Aorta (tissue), 5 donors: ENCODE data around the gene PPIL6. TPM values are rescaled to one million over a fixed set of nuclear protein-coding genes. Genes with fewer than 3 reads are reported as not detected.

ENCODE experiments used
- ATAC-seq: fragments of 200-7000 bp; cut with Tn5 transposase; one replicate; pipeline ENCODE4 v1.9.1; 2022; ENCODE audit warnings: moderate library complexity; ENCODE audit not compliant: low FRiP score
- DNase-seq, 2 donors: peaks; one replicate each; pipeline ENCODE4 v3.0.0-alpha.2; 2020
- H3K27ac ChIP-seq, 2 donors: one replicate each; pipeline ENCODE4 v1.5.1; 2013; ENCODE audit warnings: low read length in 2 of 2, mild to moderate bottlenecking in 2 of 2, moderate library complexity in 2 of 2, control low read depth in 1 of 2, inconsistent platforms in 1 of 2, low read depth in 1 of 2
- H3K27me3 ChIP-seq, 2 donors: one replicate each; pipeline ENCODE4 v1.6.1; 2013; ENCODE audit warnings: control low read depth in 1 of 2, low read length in 1 of 2, mild to moderate bottlenecking in 1 of 2, moderate library complexity in 1 of 2; ENCODE audit not compliant: insufficient read depth in 2 of 2, control insufficient read depth in 1 of 2
- H3K36me3 ChIP-seq, 2 donors: one replicate each; pipeline ENCODE4 v1.6.1; 2013; ENCODE audit warnings: control low read depth in 1 of 2, low read length in 1 of 2, mild to moderate bottlenecking in 1 of 2; ENCODE audit not compliant: insufficient read depth in 2 of 2, control insufficient read depth in 1 of 2
- H3K4me1 ChIP-seq, 2 donors: one replicate each; pipeline ENCODE4 v1.6.1; 2013; ENCODE audit warnings: low read length in 2 of 2, control low read depth in 1 of 2, mild to moderate bottlenecking in 1 of 2, moderate library complexity in 1 of 2; ENCODE audit not compliant: insufficient read depth in 2 of 2, control insufficient read depth in 1 of 2
- H3K4me3 ChIP-seq, 2 donors: one replicate each; pipeline ENCODE4 v1.5.1; 2013; ENCODE audit warnings: low read length in 2 of 2, control low read depth in 1 of 2, mild to moderate bottlenecking in 1 of 2
- H3K9me3 ChIP-seq: one replicate; pipeline ENCODE4 v1.6.1; 2013; ENCODE audit warnings: mild to moderate bottlenecking, low read length; ENCODE audit not compliant: control insufficient read depth
- WGBS, 2 donors: extraction: QIAGEN DNeasy Blood & Tissue Kit; methylation state at CpG; one replicate each; pipeline ENCODE4 v1.1.7; 2013; 5-methylcytosine and 5-hydroxymethylcytosine counted together
- intact Hi-C, 2 donors: fragments of 100-400 bp; cut with DNase I; formaldehyde crosslinking; loops; one replicate each; pipeline versions ENCODE4 v1.14.2 to v1.15.0; 2022
- polyA plus RNA-seq, 2 donors: library from polyadenylated mRNA; stranded (reverse); fragments of 200-250 nt; gene quantifications; one replicate each; pipeline ENCODE4 v1.2.3, GENCODE V29; 2013
- total RNA-seq, 2 donors: library from RNA; stranded (reverse); fragmentation: NEBNext Ultra II Directional; extraction: Animal tissue kit (Norgen Biotek cat#: 25700); gene quantifications; one replicate each; pipeline ENCODE4 v1.2.1, GENCODE V29; 2021
- donor health status: healthy with polysubstance abuse.
- donor health status: Bipolar disorder and iron deficiency.
- donor health status: DM: no; HTN: no; CAD: no.
- donor health status: DM: no; HTN: no; CAD: no.
- donor health status: DM: yes; HTN: yes; CAD: no.

PPIL6 gene
- total and polyA plus RNA-seq, 4 donors = 1.0 to 2.7 (median 1.6) TPM

DNA sequence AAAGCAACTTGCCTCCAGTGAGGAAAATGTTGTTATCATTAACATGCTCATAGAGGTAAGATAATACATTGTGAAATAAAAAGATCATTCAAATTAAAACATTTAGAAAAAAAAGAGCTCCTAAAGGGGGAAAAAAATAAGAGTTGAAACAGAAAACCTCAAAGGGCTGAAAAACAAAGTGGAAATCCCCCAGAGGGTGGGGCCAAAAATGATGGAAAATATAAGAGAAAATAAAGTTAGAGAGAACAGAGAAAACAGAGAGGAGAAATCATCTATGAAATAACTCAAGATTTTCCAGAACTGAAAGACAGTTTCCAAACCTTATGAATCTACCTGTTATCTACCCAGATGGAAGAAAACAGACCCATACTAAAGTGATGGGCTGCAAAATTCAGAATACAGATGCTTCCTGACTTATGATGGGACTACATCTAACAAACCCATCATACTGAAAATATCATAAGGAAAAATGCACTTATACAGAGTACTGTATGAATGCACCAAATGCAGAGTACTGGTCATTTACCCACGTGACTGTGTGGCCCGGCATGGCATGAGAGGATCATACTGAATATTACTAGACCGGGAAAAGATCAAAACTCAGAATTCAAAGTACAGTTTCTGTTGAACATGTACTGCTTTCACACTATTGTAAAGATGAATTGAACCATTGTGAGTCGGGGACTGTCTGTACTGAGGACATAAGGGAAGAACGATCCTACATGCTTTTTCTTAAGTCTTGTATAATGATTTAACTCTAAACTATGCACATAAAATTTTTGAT lies 38.6 kb upstream of the PPIL6 start:
- intact Hi-C loops = no loop called here
- ATAC-seq (no peak), DNase-seq (no peak)
- H3K4me3 ChIP-seq = no peak overlapping the region
- peaks cover 3 to 5% of the 10 kb centered on the region in 2 donors for H3K36me3 ChIP-seq
- 86 to 91% methylated on average over 5 of the region's 5 CpGs for WGBS, 2 donors
- H3K27me3 ChIP-seq = no peaks in the 10 kb centered on the region
- H3K9me3 ChIP-seq = no peaks in the 10 kb centered on the region
- peaks cover 7 to 18% of the 10 kb centered on the region in 2 donors for H3K4me1 ChIP-seq
- H3K27ac ChIP-seq = no peak overlapping the region

GRCh38 chr6:109478222-109478805 lies 37.9 kb upstream of the PPIL6 start:
- no peak for ATAC-seq
- 86 to 92% methylated on average over 9 of the region's 9 CpGs for WGBS, 2 donors
- Histone ChIP-seq H3K36me3 (peaks cover 3 to 5% of the 10 kb centered on the region in 2 donors), H3K4me3 (no peak overlapping the region), H3K27ac (no peak overlapping the region), H3K27me3 (no peaks in the 10 kb centered on the region), H3K9me3 (no peaks in the 10 kb centered on the region), H3K4me1 (peaks cover 7 to 18% of the 10 kb centered on the region in 2 donors)
- intact Hi-C loops = no loop called here
- DNase-seq = no peak

- no peaks in the 10 kb centered on the region for H3K27me3 ChIP-seq
- no peak for ATAC-seq
- no peak for DNase-seq
- H3K4me3 ChIP-seq = no peak overlapping the region
- intact Hi-C loops = no loop called here
- peaks cover 3 to 5% of the 10 kb centered on the region in 2 donors for H3K36me3 ChIP-seq
- 74 to 93% methylated on average over 2 of the region's 2 CpGs for WGBS, 2 donors
- peaks cover 7 to 18% of the 10 kb centered on the region in 2 donors for H3K4me1 ChIP-seq
- no peak overlapping the region for H3K27ac ChIP-seq
- no peaks in the 10 kb centered on the region for H3K9me3 ChIP-seq
Observed at GRCh38 chr6:109477725-109478124, 37.3 kb upstream of the PPIL6 start.

- Histone ChIP-seq H3K36me3 (peaks cover 3 to 5% of the 10 kb centered on the region in 2 donors), H3K27me3 (no peaks in the 10 kb centered on the region), H3K4me1 (peaks cover 7 to 18% of the 10 kb centered on the region in 2 donors), H3K4me3 (no peak overlapping the region), H3K27ac (no peak overlapping the region), H3K9me3 (no peaks in the 10 kb centered on the region)
- 97 to 98% methylated on average over 2 of the region's 2 CpGs for WGBS, 2 donors
- ATAC-seq (no peak), DNase-seq (no peak)
- intact Hi-C loops = no loop called here
Observed at GRCh38 chr6:109477184-109477583, 36.8 kb upstream of the PPIL6 start.

GRCh38 chr6:109475625-109476024 lies 35.2 kb upstream of the PPIL6 start:
- 78 to 84% methylated on average over 2 of the region's 2 CpGs for WGBS, 2 donors
- intact Hi-C loops = no loop called here
- H3K4me1 ChIP-seq = peaks cover 0 to 14% of the 10 kb centered on the region in 2 donors
- H3K36me3 ChIP-seq = peaks cover 3 to 8% of the 10 kb centered on the region in 2 donors
- DNase-seq = no peak
- H3K9me3 ChIP-seq = no peaks in the 10 kb centered on the region
- ATAC-seq = no peak
- H3K27me3 ChIP-seq = no peaks in the 10 kb centered on the region
- no peak overlapping the region for H3K4me3 ChIP-seq
- no peak overlapping the region for H3K27ac ChIP-seq

- H3K36me3 ChIP-seq = peaks cover 3 to 8% of the 10 kb centered on the region in 2 donors
- no peak overlapping the region for H3K27ac ChIP-seq
- no peak for ATAC-seq
- intact Hi-C loops = no loop called here
- 93 to 95% methylated on average over 4 of the region's 4 CpGs for WGBS, 2 donors
- no peaks in the 10 kb centered on the region for H3K9me3 ChIP-seq
- H3K4me1 ChIP-seq = peaks cover 0 to 8% of the 10 kb centered on the region in 2 donors
- H3K4me3 ChIP-seq = no peak overlapping the region
- DNase-seq = no peak
- no peaks in the 10 kb centered on the region for H3K27me3 ChIP-seq
Observed at GRCh38 chr6:109474995-109475394, 34.6 kb upstream of the PPIL6 start.

DNA sequence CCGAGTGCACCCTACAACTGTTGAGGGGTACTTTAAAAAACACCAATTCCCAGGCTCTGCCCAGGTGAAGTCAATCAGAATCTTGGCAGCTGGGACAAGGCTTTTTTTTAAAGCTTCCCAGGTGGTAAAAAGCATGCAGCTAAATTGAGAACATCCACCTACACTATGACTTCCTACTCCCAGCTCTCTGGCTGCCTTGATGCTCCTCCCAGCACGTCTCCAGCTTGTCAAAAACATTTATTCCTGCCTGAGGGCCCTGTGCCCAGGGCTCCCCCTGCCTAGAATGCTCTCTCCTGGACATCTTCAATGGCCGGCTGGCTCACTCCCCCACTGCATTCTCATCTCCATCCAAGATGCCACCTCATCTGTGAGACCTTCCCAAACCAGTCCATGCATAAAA lies 32.7 kb upstream of the PPIL6 start:
- Histone ChIP-seq H3K36me3 (peaks cover 3 to 8% of the 10 kb centered on the region in 2 donors), H3K27me3 (no peaks in the 10 kb centered on the region), H3K4me1 (peaks cover 0 to 3% of the 10 kb centered on the region in 2 donors), H3K27ac (no peak overlapping the region), H3K4me3 (no peak overlapping the region), H3K9me3 (no peaks in the 10 kb centered on the region)
- ATAC-seq (no peak), DNase-seq (no peak)
- intact Hi-C loops = no loop called here
- 91% methylated on average over 3 of the region's 3 CpGs for WGBS, 2 donors

DNA sequence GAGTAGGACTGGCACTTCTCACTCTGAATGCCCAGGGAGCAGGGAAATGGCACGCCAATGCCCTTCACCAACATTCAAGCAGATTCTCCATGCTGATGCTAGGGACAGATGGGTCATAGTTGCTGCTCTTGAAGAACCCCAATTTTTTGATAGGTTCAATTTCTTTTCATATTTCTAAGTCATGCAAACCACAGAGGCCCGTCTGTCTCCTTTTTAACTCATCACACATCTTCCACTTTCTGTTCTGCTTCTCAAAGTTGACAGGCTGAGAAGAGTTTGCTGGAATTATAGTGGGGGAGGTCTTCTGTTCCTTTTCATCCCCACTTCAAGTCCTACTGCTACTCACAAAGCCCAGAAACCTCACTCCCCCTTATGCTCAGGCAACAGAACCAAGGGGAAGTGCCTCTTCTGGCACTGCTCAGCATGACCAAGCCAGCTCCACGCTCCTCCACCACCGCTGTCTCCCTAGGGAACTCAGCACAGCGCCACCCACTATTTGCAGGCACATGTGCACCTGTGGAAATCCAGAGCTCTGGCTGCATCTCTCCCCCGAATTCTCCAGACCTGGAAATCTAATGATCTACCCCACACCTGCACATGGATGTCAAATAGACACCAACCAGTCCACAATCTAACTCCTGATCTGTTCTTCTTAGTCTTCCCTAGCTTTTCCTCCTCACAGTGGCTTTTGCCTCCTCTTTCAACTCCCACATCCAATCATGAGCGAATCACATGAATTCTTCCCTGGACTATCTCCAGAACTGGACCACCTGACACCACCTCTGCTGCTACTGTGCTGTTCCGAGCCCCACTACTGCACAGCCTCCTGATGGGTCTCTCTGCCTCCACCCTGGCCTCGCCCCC lies 31.9 kb upstream of the PPIL6 start:
- H3K27me3 ChIP-seq = no peaks in the 10 kb centered on the region
- no peak overlapping the region for H3K4me3 ChIP-seq
- DNase-seq (no peak), ATAC-seq (no peak)
- no peaks in the 10 kb centered on the region for H3K9me3 ChIP-seq
- intact Hi-C loops = no loop called here
- H3K27ac ChIP-seq = no peak overlapping the region
- 91 to 93% methylated on average over 9 of the region's 9 CpGs for WGBS, 2 donors
- H3K36me3 ChIP-seq = peaks cover 3 to 8% of the 10 kb centered on the region in 2 donors
- no peaks in the 10 kb centered on the region for H3K4me1 ChIP-seq
